HG03139 (cell line): ENCODE measurements around the gene GBP3.
"Not testable (repeated sequence)": the region's sequence is repeated elsewhere in the genome, so short reads cannot be mapped to it uniquely, and the experiment has no call there.

Experiments used
- ATAC-seq: cut with Tn5 transposase; IDR thresholded peaks from one replicate; pipeline ENCODE4 v1.9.1; 2021; ENCODE audit not compliant: unreplicated experiment

Gene GBP3

DNA sequence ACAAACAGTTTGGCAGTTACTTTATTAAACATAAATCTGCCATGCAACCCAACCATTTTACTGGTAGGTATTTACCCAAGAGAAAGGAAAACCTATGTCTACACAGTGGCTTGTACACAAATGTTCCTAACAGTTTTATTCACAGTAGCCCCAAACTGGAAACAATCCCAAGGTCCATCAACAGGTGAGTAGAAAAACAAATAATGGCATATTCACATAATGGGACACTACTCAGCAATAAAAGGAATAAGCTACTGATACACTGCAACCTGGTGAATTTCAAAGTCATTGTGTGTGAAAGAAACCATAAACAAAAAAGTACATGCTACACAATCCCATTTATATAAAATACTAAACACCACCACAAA, 42.9 kb downstream of the GBP3 start:
- no peak for ATAC-seq

DNA sequence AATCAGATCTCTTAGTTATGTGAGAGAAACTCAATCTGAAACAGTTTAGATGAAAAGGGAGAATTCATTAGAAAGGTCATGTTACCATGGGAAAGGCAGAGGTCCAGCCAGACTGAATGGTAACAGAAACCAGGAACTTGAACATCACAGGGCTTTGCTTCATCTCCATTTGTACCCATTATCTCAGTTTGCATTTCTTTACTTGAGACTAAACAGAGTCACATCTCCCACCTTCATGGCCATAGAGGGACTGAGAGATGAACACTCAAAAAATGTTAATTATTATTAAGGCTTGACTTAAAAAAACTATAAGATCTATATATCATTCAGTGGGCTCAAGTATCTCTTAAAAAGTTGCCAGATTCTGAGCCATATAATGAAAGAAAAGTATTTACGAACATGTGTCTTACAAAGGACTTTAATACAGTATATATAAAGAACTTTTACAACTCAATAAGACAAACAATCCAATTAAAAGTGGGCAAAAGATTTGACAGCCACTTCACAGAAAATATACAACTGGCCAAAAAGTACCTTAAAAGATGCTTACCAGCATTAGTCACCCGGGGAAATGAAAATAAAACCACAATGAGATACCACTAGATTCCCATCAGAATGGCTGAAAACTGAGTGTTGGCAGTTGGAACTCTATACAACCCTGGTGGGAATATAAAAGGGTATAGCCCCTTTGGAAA, 43.5 kb downstream of the GBP3 start:
- no peak for ATAC-seq

DNA sequence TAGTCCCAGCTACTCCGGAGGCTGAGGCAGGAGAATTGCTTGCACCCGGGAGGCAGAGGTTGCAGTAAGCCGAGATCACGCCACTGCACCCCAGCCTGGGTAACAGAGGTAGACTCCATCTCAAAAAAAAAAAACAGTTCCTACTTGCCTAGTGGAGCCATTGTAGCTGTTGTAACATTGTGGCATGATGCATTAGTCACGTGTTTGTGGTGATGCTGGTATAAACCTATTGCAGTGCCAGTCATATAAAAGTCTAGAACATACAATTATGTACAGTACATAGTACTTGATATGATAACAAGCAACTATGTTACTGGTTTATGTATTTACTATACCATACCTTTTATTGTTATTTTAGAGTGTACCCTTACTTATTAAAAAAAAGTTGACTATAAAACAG, 46.4 kb downstream of the GBP3 start:
- no peak for ATAC-seq

DNA sequence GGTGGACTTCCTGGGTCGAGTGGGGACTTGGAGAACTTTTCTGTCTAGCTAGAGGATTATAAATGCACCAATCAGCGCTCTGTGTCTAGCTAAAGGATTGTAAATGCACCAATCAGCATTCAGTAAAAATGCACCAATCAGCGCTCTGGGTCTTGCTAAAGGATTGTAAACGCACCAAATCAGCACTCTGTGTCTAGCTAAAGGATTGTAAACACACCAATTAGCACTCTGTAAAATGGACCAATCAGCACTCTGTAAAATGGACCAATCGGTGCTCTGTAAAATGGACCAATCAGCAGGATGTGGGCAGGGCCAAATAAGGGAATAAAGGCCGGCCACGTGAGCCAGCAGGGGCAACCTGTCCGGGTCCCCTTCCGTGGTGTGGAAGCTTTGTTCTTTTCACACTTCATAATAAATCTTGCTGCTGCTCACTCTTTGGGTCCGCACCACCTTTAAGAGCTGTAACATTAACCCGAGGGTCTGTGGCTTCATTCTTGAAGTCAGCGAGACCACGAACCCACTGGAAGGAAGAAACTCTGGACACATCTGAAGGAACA, 48.0 kb downstream of the GBP3 start:
- not testable (repeated sequence) for ATAC-seq

DNA sequence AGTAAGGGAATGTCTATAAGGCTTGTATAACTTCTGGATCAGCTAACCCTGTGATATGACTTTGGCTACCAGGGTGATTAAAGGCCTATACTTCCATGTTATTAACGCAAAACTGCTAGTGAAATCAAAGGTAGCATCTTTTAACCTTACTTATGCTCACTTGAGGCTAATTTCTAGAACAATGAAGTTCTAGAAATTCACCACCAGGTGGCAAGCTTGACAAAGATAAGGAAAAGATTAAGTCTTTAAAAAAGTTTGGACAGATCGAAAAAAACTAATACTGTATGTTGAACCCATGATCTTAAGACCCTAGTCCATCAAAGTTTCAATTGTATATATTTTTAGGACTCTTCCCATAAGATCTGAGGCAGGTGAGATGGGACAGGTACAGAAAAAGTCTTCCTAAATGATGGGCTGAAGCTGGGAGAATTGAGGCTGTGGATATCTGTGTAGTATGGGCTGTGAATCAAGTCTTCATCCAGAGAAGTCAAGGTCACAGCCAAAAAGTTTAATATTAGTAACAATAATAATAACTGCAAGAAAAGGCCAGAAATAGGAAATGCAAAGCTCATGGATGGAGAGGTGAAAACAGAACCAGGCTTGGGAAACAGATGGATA, 49.0 kb downstream of the GBP3 start:
- ATAC-seq = no peak

DNA sequence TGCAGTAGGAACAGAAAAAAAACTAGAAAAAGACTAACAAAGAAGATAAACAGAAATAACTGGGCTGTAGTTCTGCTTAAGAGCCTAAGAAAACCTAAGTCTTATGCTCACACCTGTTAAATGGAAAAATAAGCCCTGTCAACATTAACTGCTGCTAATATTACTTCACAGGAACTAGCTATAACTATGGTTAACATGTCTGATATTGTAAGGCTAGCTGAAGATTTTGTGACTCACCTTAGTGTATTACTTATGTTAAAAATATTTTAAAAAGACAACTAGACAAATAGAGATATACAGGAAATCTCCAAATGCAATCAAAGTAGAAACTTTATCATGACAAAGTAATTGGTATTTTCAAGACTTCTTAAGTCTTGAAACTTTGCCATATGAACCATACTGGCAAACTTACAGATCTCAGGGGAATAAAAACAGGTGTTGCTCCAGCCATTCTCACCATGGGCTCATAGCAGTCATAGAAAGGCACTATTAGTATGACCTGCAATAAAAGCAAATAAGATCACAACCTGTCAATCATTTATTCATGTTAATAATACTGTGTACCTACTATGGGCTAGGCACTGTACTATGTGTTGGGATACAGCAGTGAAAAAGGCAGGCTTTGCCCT, 60.9 kb downstream of the GBP3 start:
- no peak for ATAC-seq

DNA sequence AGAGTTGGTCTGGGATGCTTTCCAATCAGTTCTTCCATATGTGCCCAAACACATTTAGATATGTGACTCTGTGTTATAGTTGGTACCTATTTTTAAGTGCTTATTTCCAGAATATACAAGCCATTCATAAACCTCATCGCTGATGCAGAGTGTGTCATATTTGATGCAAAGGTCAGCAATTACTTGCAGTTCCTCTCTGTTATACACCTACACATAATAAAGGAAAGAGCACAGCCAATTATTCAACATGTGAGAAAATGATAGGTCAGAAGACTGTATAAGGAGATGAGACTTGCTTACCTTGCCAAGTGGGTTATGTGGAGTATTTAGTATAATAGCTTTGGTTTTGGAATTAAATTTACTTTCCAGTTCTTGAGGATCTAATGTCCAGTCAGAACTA, 61.6 kb downstream of the GBP3 start:
- ATAC-seq = no peak
